Mesothelial cell of epicardium (in vitro differentiated cells): ENCODE measurements around the gene TMEM89. TPM values are rescaled to one million over a fixed set of nuclear protein-coding genes. Genes with fewer than 3 reads are reported as not detected.

Source experiments
- DNase-seq, 2 experiments: peaks; one replicate each; pipeline ENCODE4 v3.0.0; 2021; ENCODE audit warnings: low spot score in 2 of 2; ENCODE audit not compliant: unreplicated experiment in 2 of 2
- H3K27ac Mint-ChIP-seq: 2 replicates; pipeline ENCODE4 v1.8.0; 2021; ENCODE audit warnings: mixed read lengths
- H3K27me3 Mint-ChIP-seq: 2 replicates; pipeline ENCODE4 v1.8.0; 2021; ENCODE audit warnings: low read depth, mixed read lengths
- H3K36me3 Mint-ChIP-seq: 2 replicates; pipeline ENCODE4 v1.8.0; 2021; ENCODE audit warnings: mixed read lengths
- H3K4me1 Mint-ChIP-seq: 2 replicates; pipeline ENCODE4 v1.8.0; 2021; ENCODE audit warnings: mixed read lengths
- H3K4me3 Mint-ChIP-seq: 2 replicates; pipeline ENCODE4 v1.8.0; 2021; ENCODE audit warnings: mild to moderate bottlenecking, moderate library complexity, mixed read lengths
- H3K9me3 Mint-ChIP-seq: 2 replicates; pipeline ENCODE4 v1.8.0; 2021; ENCODE audit warnings: mixed read lengths
- CTCF ChIP-seq: fragments of 200-600 bp; sonication (generic); IDR thresholded peaks from one replicate; pipeline ENCODE4 v1.5.0; 2021; ENCODE audit warnings: antibody characterized with exemption; ENCODE audit not compliant: unreplicated experiment
- total RNA-seq: library from RNA; stranded (reverse); gene quantifications from 3 replicates; pipeline ENCODE4 v1.2.1, GENCODE V29; 2021

The TMEM89 gene
- total RNA-seq, 1 donor from 2014 or later: not detected

GRCh38 chr3:48581621-48582481, 39.7 kb downstream of the TMEM89 start:
- Mint-ChIP-seq H3K9me3 (no peaks in the 10 kb centered on the region), H3K27ac (no peak overlapping the region), H3K4me1 (no peaks in the 10 kb centered on the region), H3K36me3 (no peaks in the 10 kb centered on the region), H3K27me3 (no peaks in the 10 kb centered on the region), H3K4me3 (no peak overlapping the region)
- no peak for DNase-seq
- TF ChIP-seq CTCF: no peak

GRCh38 chr3:48576647-48577046, 44.9 kb downstream of the TMEM89 start:
- H3K4me1 Mint-ChIP-seq: no peaks in the 10 kb centered on the region
- DNase-seq: no peak
- H3K27me3 Mint-ChIP-seq: no peaks in the 10 kb centered on the region
- H3K9me3 Mint-ChIP-seq: no peaks in the 10 kb centered on the region
- TF ChIP-seq CTCF: no peak
- H3K27ac Mint-ChIP-seq: no peak overlapping the region
- no peaks in the 10 kb centered on the region for H3K36me3 Mint-ChIP-seq
- no peak overlapping the region for H3K4me3 Mint-ChIP-seq

GRCh38 chr3:48575366-48575765, 46.2 kb downstream of the TMEM89 start:
- Mint-ChIP-seq H3K9me3 (no peaks in the 10 kb centered on the region), H3K36me3 (no peaks in the 10 kb centered on the region), H3K27ac (no peak overlapping the region), H3K4me1 (no peaks in the 10 kb centered on the region), H3K4me3 (no peak overlapping the region), H3K27me3 (no peaks in the 10 kb centered on the region)
- no peak for DNase-seq
- no peak for TF ChIP-seq CTCF

- H3K4me1 Mint-ChIP-seq: no peaks in the 10 kb centered on the region
- DNase-seq: no peak
- H3K9me3 Mint-ChIP-seq: no peaks in the 10 kb centered on the region
- no peak overlapping the region for H3K4me3 Mint-ChIP-seq
- no peak overlapping the region for H3K27ac Mint-ChIP-seq
- TF ChIP-seq CTCF: no peak
- H3K27me3 Mint-ChIP-seq: no peaks in the 10 kb centered on the region
- H3K36me3 Mint-ChIP-seq: no peaks in the 10 kb centered on the region
Observed at GRCh38 chr3:48573973-48574585, 47.5 kb downstream of the TMEM89 start.

GRCh38 chr3:48572517-48572916, 49.1 kb downstream of the TMEM89 start:
- Mint-ChIP-seq H3K4me3 (no peak overlapping the region), H3K36me3 (no peaks in the 10 kb centered on the region), H3K27me3 (no peaks in the 10 kb centered on the region), H3K4me1 (no peaks in the 10 kb centered on the region), H3K27ac (no peak overlapping the region), H3K9me3 (no peaks in the 10 kb centered on the region)
- no peak for TF ChIP-seq CTCF
- no peak for DNase-seq
